Right atrium auricular region (tissue), 2 donors: ENCODE measurements around the gene CALU. TPM values are rescaled to one million over a fixed set of nuclear protein-coding genes. Genes with fewer than 3 reads are reported as not detected.

Experiments used
- DNase-seq: peaks from one replicate; pipeline ENCODE4 v3.0.0-alpha.2; 2019; ENCODE audit warnings: low spot score
- H3K27ac ChIP-seq, 2 donors: fragments of 200-600 bp; sonication (generic); 1 replicate in 1 of 2; 2 replicates in 1 of 2; pipeline ENCODE4 v1.5.1; 2016 to 2019
- H3K27me3 ChIP-seq, 2 donors: fragments of 200-600 bp; sonication (generic); one replicate each; pipeline versions ENCODE4 v1.5.1 to v1.6.0; 2017 to 2019
- H3K36me3 ChIP-seq: fragments of 200-600 bp; sonication (generic); one replicate; pipeline ENCODE4 v1.5.1; 2016
- H3K4me1 ChIP-seq, 2 donors: fragments of 200-600 bp; sonication (generic); one replicate each; pipeline versions ENCODE4 v1.5.1 to v1.6.0; 2017 to 2019
- H3K4me3 ChIP-seq, 2 donors: fragments of 200-600 bp; sonication (generic); 1 replicate in 1 of 2; 2 replicates in 1 of 2; pipeline ENCODE4 v1.5.1; 2017 to 2019; ENCODE audit warnings: mild to moderate bottlenecking in 1 of 2, moderate library complexity in 1 of 2
- H3K9me3 ChIP-seq, 2 donors: fragments of 200-600 bp; sonication (generic); one replicate each; pipeline ENCODE4 v1.5.1; 2019
- total RNA-seq, 2 donors: library from RNA; depleted of rRNA; stranded (reverse); fragments of >200 nt; gene quantifications; one replicate each; pipeline ENCODE4 v1.1.0, GENCODE V29; 2016
- TF ChIP-seq, protein P1 (sequence below), 2 donors: fragments of 200-600 bp; sonication (generic); IDR thresholded peaks; one replicate each; pipeline ENCODE4 v1.5.1; 2019; ENCODE audit warnings: antibody characterized with exemption in 2 of 2

The CALU gene
- total RNA-seq, 2 donors from 2014 or later: 190 to 286 TPM

GRCh38 chr7:128737867-128738385 is 1.2 kb upstream of the CALU start:
- Histone ChIP-seq H3K9me3 (no peaks in the 10 kb centered on the region), H3K4me1 (peaks cover 0 to 39% of the 10 kb centered on the region in 2 donors), H3K36me3 (no peaks in the 10 kb centered on the region), H3K27me3 (no peaks in the 10 kb centered on the region), H3K27ac (peak overlapping the region; percentile 98 to 99), H3K4me3 (no peak overlapping the region)
- TF ChIP-seq, protein P1, sequence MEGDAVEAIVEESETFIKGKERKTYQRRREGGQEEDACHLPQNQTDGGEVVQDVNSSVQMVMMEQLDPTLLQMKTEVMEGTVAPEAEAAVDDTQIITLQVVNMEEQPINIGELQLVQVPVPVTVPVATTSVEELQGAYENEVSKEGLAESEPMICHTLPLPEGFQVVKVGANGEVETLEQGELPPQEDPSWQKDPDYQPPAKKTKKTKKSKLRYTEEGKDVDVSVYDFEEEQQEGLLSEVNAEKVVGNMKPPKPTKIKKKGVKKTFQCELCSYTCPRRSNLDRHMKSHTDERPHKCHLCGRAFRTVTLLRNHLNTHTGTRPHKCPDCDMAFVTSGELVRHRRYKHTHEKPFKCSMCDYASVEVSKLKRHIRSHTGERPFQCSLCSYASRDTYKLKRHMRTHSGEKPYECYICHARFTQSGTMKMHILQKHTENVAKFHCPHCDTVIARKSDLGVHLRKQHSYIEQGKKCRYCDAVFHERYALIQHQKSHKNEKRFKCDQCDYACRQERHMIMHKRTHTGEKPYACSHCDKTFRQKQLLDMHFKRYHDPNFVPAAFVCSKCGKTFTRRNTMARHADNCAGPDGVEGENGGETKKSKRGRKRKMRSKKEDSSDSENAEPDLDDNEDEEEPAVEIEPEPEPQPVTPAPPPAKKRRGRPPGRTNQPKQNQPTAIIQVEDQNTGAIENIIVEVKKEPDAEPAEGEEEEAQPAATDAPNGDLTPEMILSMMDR (IDR thresholded peaks at IDR 0.05): no peak
- DNase-seq: no peak

DNA sequence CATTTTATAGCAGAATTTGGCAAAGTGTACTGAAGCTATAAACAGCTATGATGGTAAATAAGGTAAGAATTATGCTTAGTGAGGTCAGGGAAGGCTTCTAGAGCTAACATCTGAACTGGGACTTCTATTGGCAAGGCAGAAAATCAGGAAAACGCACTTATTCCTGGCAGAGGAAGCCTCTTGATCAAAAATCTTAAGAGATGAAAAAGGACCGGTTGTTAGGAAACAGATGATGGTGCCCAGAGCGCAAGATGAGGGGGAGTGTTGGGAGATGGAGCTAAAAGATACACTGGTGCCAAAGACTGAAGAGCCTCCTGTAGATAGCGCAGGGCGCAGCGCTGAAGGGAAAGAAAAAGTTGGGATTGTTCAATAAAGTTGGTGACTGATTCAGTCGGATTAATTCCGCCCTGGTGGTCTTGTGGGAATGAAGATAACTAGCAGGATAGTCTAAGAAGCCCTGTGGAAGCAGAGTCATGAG is 550 bp upstream of the CALU start:
- DNase-seq: no peak
- peak overlapping the region; percentile 98 to 99 for H3K27ac ChIP-seq
- no peaks in the 10 kb centered on the region for H3K36me3 ChIP-seq
- TF ChIP-seq, protein P1 (IDR thresholded peaks at IDR 0.05): no peak
- peaks cover 0 to 45% of the 10 kb centered on the region in 2 donors for H3K4me1 ChIP-seq
- peak overlapping the region; percentile 97 to 98 for H3K4me3 ChIP-seq
- no peaks in the 10 kb centered on the region for H3K9me3 ChIP-seq
- no peaks in the 10 kb centered on the region for H3K27me3 ChIP-seq

GRCh38 chr7:128739990-128740682 is 977 bp downstream of the CALU start:
- H3K4me3 ChIP-seq: peak overlapping the region; percentile 97 to 98
- H3K4me1 ChIP-seq: peaks cover 0 to 52% of the 10 kb centered on the region in 2 donors
- DNase-seq: no peak
- H3K36me3 ChIP-seq: no peaks in the 10 kb centered on the region
- TF ChIP-seq, protein P1 (IDR thresholded peaks at IDR 0.05): no peak
- H3K27ac ChIP-seq: peak overlapping the region; percentile 98 to 99
- H3K27me3 ChIP-seq: no peaks in the 10 kb centered on the region
- H3K9me3 ChIP-seq: no peaks in the 10 kb centered on the region

DNA sequence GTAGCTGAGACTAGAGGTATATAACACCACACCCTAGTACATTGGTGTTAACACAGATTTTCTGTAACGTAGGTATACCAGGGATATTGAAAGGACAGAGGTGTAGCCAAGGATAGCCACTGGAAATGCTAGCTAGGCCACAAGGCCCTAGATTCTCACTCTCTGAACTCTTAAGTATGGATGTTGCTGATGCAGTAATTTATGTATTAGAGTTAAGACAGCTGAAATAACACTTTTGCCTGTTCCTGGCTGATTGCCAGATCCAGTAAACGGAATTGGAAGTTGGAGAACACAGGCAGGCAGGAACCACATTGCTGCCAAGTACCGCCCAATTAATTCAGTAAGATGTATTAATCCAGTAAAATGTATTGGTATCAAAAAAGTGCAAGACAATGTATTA is 1.8 kb downstream of the CALU start:
- no peaks in the 10 kb centered on the region for H3K36me3 ChIP-seq
- no peaks in the 10 kb centered on the region for H3K27me3 ChIP-seq
- H3K4me1 ChIP-seq: peaks cover 0 to 52% of the 10 kb centered on the region in 2 donors
- TF ChIP-seq, protein P1 (IDR thresholded peaks at IDR 0.05): no peak
- H3K4me3 ChIP-seq: peak overlapping the region; percentile 28 to 98
- no peak for DNase-seq
- no peaks in the 10 kb centered on the region for H3K9me3 ChIP-seq
- H3K27ac ChIP-seq: peak overlapping the region; percentile 98 to 99

DNA sequence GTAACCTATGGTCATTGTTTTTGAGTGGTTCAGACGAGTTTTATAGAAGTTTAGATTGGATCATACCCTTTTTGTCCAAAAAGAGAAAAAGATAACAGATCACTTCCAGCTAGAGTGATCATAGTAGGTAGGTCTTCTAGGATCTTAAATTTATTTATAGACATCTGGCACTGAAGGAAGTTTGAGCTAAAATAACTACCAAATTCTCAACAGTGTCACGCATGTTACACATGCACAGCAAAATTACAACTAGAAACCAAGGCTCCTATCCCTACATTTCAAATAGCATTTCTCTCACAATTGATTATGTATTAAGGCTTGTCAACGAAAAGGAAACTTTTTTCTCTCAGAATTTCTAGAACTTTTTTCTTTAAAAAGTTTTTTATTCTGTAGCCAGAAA is 2.3 kb downstream of the CALU start:
- Histone ChIP-seq H3K27me3 (no peaks in the 10 kb centered on the region), H3K36me3 (no peaks in the 10 kb centered on the region), H3K9me3 (no peaks in the 10 kb centered on the region), H3K27ac (peak overlapping the region; percentile 98 to 99), H3K4me1 (peaks cover 0 to 52% of the 10 kb centered on the region in 2 donors), H3K4me3 (peak overlapping the region in 1 of 2 donors; percentile 98)
- DNase-seq: no peak
- TF ChIP-seq, protein P1 (IDR thresholded peaks at IDR 0.05): no peak
